ENCODE results near the gene KCNJ13.

KCNJ13 gene

GRCh38 chr2:232772531-232772930 lies 3.8 kb downstream of the KCNJ13 start:
- H3K4me3 ChIP-seq (ENCODE audit: low read depth, low read length): no peak overlapping the region
- POLR2A ChIA-PET: no interaction called here
- H3K36me3 ChIP-seq (ENCODE audit: control insufficient read depth in 2 of 2, insufficient read depth in 1 of 2, low read length in 2 of 2): peaks cover 13 to 64% of the 10 kb centered on the region in 2 experiments

More at GRCh38 chr2:232772531-232772930, 3.8 kb downstream of the KCNJ13 start:
- no peak for TF ChIP-seq ZNF248 (tag by site-specific recombination; IDR thresholded peaks at IDR 0.05)
- TF ChIP-seq PRDM10 (tag by site-specific recombination; IDR thresholded peaks at IDR 0.05): no peak
- no peak for TF ChIP-seq ZNF664 (tag by site-specific recombination; IDR thresholded peaks at IDR 0.05)
- TF ChIP-seq ZNF426 (tag by site-specific recombination; IDR thresholded peaks at IDR 0.05): no peak
- TF ChIP-seq OVOL3 (tag by site-specific recombination; IDR thresholded peaks at IDR 0.05): no peak
- TF ChIP-seq ZNF830 (tag by site-specific recombination; IDR thresholded peaks at IDR 0.05; ENCODE audit: low read depth): no peak
- no peak for TF ChIP-seq ZBTB49 (tag by site-specific recombination; IDR thresholded peaks at IDR 0.05; ENCODE audit: low read depth)
- no peak for TF ChIP-seq ZNF677 (tag by site-specific recombination; IDR thresholded peaks at IDR 0.05)
- TF ChIP-seq ZNF148 (tag by site-specific recombination; IDR thresholded peaks at IDR 0.05; ENCODE audit: borderline replicate concordance): no peak
- no peak for TF ChIP-seq SCRT1 (tag by site-specific recombination; IDR thresholded peaks at IDR 0.05; ENCODE audit: borderline replicate concordance)
- TF ChIP-seq ZNF658 (tag by site-specific recombination; IDR thresholded peaks at IDR 0.05): no peak
- TF ChIP-seq ZNF362 (tag by site-specific recombination; IDR thresholded peaks at IDR 0.05): no peak
- TF ChIP-seq ZNF132 (tag by site-specific recombination; IDR thresholded peaks at IDR 0.05; ENCODE audit: borderline replicate concordance): no peak
- TF ChIP-seq ZNF692 (tag by site-specific recombination; IDR thresholded peaks at IDR 0.05): no peak
- TF ChIP-seq ZNF394 (tag by site-specific recombination; IDR thresholded peaks at IDR 0.05; ENCODE audit: borderline replicate concordance): no peak
- TF ChIP-seq ZNF639 (tag by site-specific recombination; IDR thresholded peaks at IDR 0.05): no peak
- no peak for TF ChIP-seq ZBTB21 (tag by site-specific recombination; IDR thresholded peaks at IDR 0.05)
- CTCF ChIA-PET: interaction anchor here (1.2 to 1.9 kb wide), 2 partner anchors 10 to 98 kb away, joined by 3 to 7 read pairs; no protein-coding TSS in a partner anchor
- peaks cover 6% of the 10 kb centered on the region; the same call in 1 of the 2 replicates for H3K4me1 ChIP-seq (ENCODE audit: control insufficient read depth, insufficient read depth, low read length)
- no peak overlapping the region for H3K27ac ChIP-seq (ENCODE audit: extremely low read depth, low read depth, low read length)
- H3K9me3 ChIP-seq (ENCODE audit: control insufficient read depth, insufficient read depth, low read depth, low read length): no peaks in the 10 kb centered on the region
